Activated T-helper 1 cell treated with anti-CD3 and anti-CD28 coated beads, Interleukin-12 subunit alpha, Interleukin-12 subunit beta, Interleukin-2, Interleukin-4 antibody, amounts not matched to agents 30 ng/mL and 10 ng/mL and 1 ng/mL, durations not matched to agents 14 hours and 24 hours and 36 hours (primary cell): ENCODE measurements around the gene SERTAD1. TPM values are rescaled to one million over a fixed set of nuclear protein-coding genes. Genes with fewer than 3 reads are reported as not detected.
"Not testable (repeated sequence)": the region's sequence is repeated elsewhere in the genome, so short reads cannot be mapped to it uniquely, and the experiment has no call there.

Experiments used
- DNase-seq: peaks from one replicate; pipeline ENCODE4 v3.0.0; 2021; ENCODE audit warnings: low spot score
- H3K27ac Mint-ChIP-seq: one replicate; pipeline ENCODE4 v1.8.0; 2021; ENCODE audit warnings: mild to moderate bottlenecking, mixed read lengths
- H3K27me3 Mint-ChIP-seq: one replicate; pipeline ENCODE4 v1.8.0; 2022; ENCODE audit warnings: mild to moderate bottlenecking, moderate library complexity, mixed read lengths; ENCODE audit not compliant: insufficient read depth
- H3K36me3 Mint-ChIP-seq: one replicate; pipeline ENCODE4 v1.8.0; 2021; ENCODE audit warnings: low read depth, mixed read lengths
- H3K4me1 Mint-ChIP-seq: one replicate; pipeline ENCODE4 v1.8.0; 2021; ENCODE audit warnings: low read depth, mixed read lengths
- H3K4me3 Mint-ChIP-seq: one replicate; pipeline ENCODE4 v1.8.0; 2021; ENCODE audit warnings: mild to moderate bottlenecking, moderate library complexity, mixed read lengths
- H3K9me3 Mint-ChIP-seq: one replicate; pipeline ENCODE4 v1.8.0; 2021; ENCODE audit warnings: mixed read lengths
- intact Hi-C: fragments of 100-400 bp; cut with micrococcal nuclease; formaldehyde crosslinking; loops from one replicate; pipeline ENCODE4 v1.15.1; 2024
- total RNA-seq: library from RNA; stranded (reverse); gene quantifications from 2 replicates; pipeline ENCODE4 v1.2.3, GENCODE V29; 2022

SERTAD1 gene
- total RNA-seq, 1 donor from 2014 or later: 18.3 TPM

DNA sequence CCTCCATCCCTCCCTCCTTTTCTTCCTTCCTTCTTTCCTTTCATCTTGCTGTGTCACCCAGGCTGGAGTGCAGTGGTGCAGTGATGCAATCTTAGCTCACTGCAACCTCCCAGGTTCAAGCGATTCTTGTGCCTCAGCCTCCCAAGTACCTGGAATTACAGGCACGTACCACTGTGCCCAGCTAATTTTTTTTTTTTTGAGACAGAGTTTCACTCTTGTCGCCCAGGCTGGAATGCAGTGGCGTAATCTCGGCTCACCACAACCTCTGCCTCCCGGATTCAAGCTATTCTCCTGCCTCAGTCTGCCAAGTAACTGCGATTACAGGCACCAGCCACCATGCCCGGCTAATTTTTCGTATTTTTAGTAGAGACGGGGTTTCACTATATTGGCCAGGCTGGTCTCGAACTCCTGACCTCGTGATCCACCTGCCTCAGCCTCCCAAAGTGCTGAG is 37.8 kb upstream of the SERTAD1 start:
- intact Hi-C loops: loop anchor here (2.0 to 10.0 kb wide), 2 partner anchors 179 to 251 kb away; partner anchors contain the start of genes AKT2, COQ8B and ITPKC
- H3K4me3 Mint-ChIP-seq, H3K9me3 Mint-ChIP-seq, H3K27ac Mint-ChIP-seq, H3K36me3 Mint-ChIP-seq, DNase-seq: not testable (repeated sequence)
- Mint-ChIP-seq H3K4me1 (peaks cover 28% of the 10 kb centered on the region), H3K27me3 (peaks cover 21% of the 10 kb centered on the region)

- H3K27me3 Mint-ChIP-seq: peaks cover 10% of the 10 kb centered on the region
- intact Hi-C loops: loop anchor here (10.0 kb wide), 1 partner anchor 253 kb away; the partner anchor contains the start of genes COQ8B and ITPKC
- peaks cover 28% of the 10 kb centered on the region for H3K4me1 Mint-ChIP-seq
- no peak overlapping the region for H3K27ac Mint-ChIP-seq
- no peaks in the 10 kb centered on the region for H3K9me3 Mint-ChIP-seq
- H3K36me3 Mint-ChIP-seq: peaks cover 6% of the 10 kb centered on the region
- DNase-seq: no peak
- no peak overlapping the region for H3K4me3 Mint-ChIP-seq
Observed at GRCh38 chr19:40461669-40462221, 36.0 kb upstream of the SERTAD1 start.

GRCh38 chr19:40460185-40460584 is 34.4 kb upstream of the SERTAD1 start:
- H3K4me3 Mint-ChIP-seq: no peak overlapping the region

GRCh38 chr19:40458597-40458974 is 32.8 kb upstream of the SERTAD1 start:
- no peaks in the 10 kb centered on the region for H3K36me3 Mint-ChIP-seq
- intact Hi-C loops: no loop called here
- H3K4me1 Mint-ChIP-seq: peaks cover 4% of the 10 kb centered on the region
- no peak for DNase-seq
- H3K4me3 Mint-ChIP-seq: no peak overlapping the region
- no peaks in the 10 kb centered on the region for H3K27me3 Mint-ChIP-seq
- H3K27ac Mint-ChIP-seq: no peak overlapping the region
- no peaks in the 10 kb centered on the region for H3K9me3 Mint-ChIP-seq

More at GRCh38 chr19:40460185-40460584, 34.4 kb upstream of the SERTAD1 start:
- peaks cover 1% of the 10 kb centered on the region for H3K27me3 Mint-ChIP-seq
- H3K9me3 Mint-ChIP-seq: no peaks in the 10 kb centered on the region
- peaks cover 14% of the 10 kb centered on the region for H3K4me1 Mint-ChIP-seq
- no peak for DNase-seq
- no peak overlapping the region for H3K27ac Mint-ChIP-seq
- H3K36me3 Mint-ChIP-seq: no peaks in the 10 kb centered on the region
- intact Hi-C loops: loop anchor here (10.0 kb wide), 1 partner anchor 255 kb away; the partner anchor contains the start of genes COQ8B and ITPKC

DNA sequence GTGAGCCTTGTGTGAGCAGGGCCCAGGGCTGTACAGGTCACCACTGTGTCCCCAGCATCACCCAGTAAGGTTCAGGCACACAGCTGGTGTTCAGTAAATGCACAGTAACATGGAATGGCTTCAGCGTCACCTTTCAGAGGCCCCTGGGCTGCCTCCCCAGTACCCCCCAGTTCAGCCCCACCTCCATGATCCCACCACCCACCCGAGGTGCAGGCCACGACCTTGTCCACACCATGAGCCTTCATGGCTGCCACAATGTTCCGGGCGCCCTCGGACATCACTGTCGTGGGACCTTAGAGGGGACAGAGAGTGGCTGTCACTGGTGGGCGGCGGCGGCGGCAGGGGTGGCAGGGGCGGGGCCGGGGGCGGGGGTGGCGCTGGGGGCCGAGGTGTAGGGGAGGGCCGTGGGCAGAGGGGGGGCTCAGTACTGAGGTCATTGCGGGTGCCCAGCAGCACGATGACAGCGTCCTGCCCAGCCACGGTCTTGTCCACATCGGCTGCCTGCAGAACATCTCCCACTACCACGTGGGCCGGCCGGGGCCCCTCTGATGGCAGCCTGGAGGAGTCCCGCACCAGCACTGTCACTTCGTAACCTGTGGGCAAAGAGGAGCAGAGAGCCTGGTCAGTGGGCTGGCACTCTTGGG is 32.3 kb upstream of the SERTAD1 start:
- Mint-ChIP-seq H3K27ac (no peak overlapping the region), H3K4me3 (no peak overlapping the region)
- DNase-seq: no peak

GRCh38 chr19:40457048-40457447 is 31.3 kb upstream of the SERTAD1 start:
- Mint-ChIP-seq H3K4me3 (no peak overlapping the region), H3K4me1 (no peaks in the 10 kb centered on the region), H3K36me3 (no peaks in the 10 kb centered on the region), H3K9me3 (no peaks in the 10 kb centered on the region), H3K27ac (no peak overlapping the region), H3K27me3 (no peaks in the 10 kb centered on the region)
- no peak for DNase-seq
- intact Hi-C loops: no loop called here

More for the DNA sequence above, 32.3 kb upstream of the SERTAD1 start:
- Mint-ChIP-seq H3K36me3 (no peaks in the 10 kb centered on the region), H3K9me3 (no peaks in the 10 kb centered on the region), H3K4me1 (peaks cover 3% of the 10 kb centered on the region), H3K27me3 (no peaks in the 10 kb centered on the region)
- intact Hi-C loops: no loop called here

- DNase-seq, H3K4me1 Mint-ChIP-seq, H3K4me3 Mint-ChIP-seq, H3K27me3 Mint-ChIP-seq, H3K9me3 Mint-ChIP-seq, H3K27ac Mint-ChIP-seq, H3K36me3 Mint-ChIP-seq, intact Hi-C loops: not testable (repeated sequence)
Observed at GRCh38 chr19:40453943-40454342, 28.2 kb upstream of the SERTAD1 start.

GRCh38 chr19:40453151-40453735 is 27.5 kb upstream of the SERTAD1 start:
- no peaks in the 10 kb centered on the region for H3K9me3 Mint-ChIP-seq
- intact Hi-C loops: no loop called here
- no peak overlapping the region for H3K4me3 Mint-ChIP-seq
- H3K27me3 Mint-ChIP-seq: no peaks in the 10 kb centered on the region
- no peaks in the 10 kb centered on the region for H3K4me1 Mint-ChIP-seq
- H3K36me3 Mint-ChIP-seq: no peaks in the 10 kb centered on the region
- H3K27ac Mint-ChIP-seq: no peak overlapping the region
- DNase-seq: no peak

GRCh38 chr19:40452016-40452415 is 26.2 kb upstream of the SERTAD1 start:
- Mint-ChIP-seq H3K4me1 (no peaks in the 10 kb centered on the region), H3K27me3 (no peaks in the 10 kb centered on the region), H3K9me3 (no peaks in the 10 kb centered on the region), H3K4me3 (no peak overlapping the region), H3K36me3 (no peaks in the 10 kb centered on the region), H3K27ac (no peak overlapping the region)
- intact Hi-C loops: no loop called here
- DNase-seq: no peak

GRCh38 chr19:40450664-40451063 is 24.9 kb upstream of the SERTAD1 start:
- intact Hi-C loops: no loop called here
- Mint-ChIP-seq H3K36me3 (no peaks in the 10 kb centered on the region), H3K4me1 (no peaks in the 10 kb centered on the region), H3K4me3 (no peak overlapping the region), H3K9me3 (no peaks in the 10 kb centered on the region), H3K27ac (no peak overlapping the region), H3K27me3 (no peaks in the 10 kb centered on the region)
- DNase-seq: no peak

DNA sequence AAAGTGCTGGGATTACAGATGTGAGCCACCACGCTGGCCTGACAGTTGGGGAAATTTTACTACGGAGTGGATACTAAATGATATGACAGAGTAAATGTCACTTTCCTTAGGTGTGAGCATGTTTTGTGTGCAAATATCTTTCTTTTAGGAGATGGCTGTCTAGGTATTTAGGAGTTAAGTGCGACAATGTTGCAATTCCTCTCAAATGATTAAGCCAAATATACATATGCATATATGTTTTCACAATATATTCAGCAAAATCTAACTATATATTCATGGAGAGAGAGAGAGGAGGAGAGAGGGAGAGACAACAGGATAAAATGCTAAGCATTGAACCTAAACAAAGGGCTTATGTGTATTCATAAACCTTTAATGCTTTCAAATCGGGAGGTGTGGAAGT is 23.7 kb upstream of the SERTAD1 start:
- intact Hi-C loops: no loop called here
- Mint-ChIP-seq H3K4me3 (no peak overlapping the region), H3K36me3 (no peaks in the 10 kb centered on the region), H3K4me1 (peaks cover 6% of the 10 kb centered on the region), H3K27ac (no peak overlapping the region), H3K9me3 (no peaks in the 10 kb centered on the region), H3K27me3 (no peaks in the 10 kb centered on the region)
- DNase-seq: no peak

DNA sequence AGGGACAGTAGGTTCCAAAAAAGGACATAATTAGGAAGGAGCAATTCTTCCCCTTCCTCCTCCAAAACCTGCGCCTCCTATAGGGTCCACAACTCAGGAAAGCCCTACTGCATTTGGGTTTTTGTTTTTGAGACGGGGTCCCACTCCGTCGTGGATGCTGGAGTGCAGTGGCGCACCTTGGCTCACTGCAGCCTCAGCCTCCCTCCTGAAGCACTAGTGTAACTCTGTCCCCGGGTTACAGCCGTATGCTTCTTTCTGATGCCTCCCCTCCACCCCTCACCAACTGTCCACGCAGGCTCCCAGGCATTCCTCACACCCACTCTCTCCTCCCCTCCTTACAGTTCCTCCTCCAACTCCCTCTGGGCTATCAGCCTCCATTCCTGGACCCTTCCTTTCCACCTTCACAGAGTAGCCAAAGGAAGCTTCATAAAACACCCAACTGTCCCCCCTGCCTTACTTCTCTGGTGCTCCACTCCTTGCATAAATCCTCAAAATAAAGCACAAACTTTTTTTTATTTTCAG is 20.5 kb upstream of the SERTAD1 start:
- H3K9me3 Mint-ChIP-seq: no peaks in the 10 kb centered on the region
- peak overlapping the region; percentile 45 for H3K4me3 Mint-ChIP-seq
- H3K4me1 Mint-ChIP-seq: peaks cover 26% of the 10 kb centered on the region
- H3K27me3 Mint-ChIP-seq: no peaks in the 10 kb centered on the region
- no peak overlapping the region for H3K27ac Mint-ChIP-seq
- no peak for DNase-seq
- intact Hi-C loops: no loop called here
- peaks cover 5% of the 10 kb centered on the region for H3K36me3 Mint-ChIP-seq

- peaks cover 26% of the 10 kb centered on the region for H3K4me1 Mint-ChIP-seq
- peak overlapping the region; percentile 29 for H3K27ac Mint-ChIP-seq
- H3K36me3 Mint-ChIP-seq: peaks cover 10% of the 10 kb centered on the region
- intact Hi-C loops: no loop called here
- peak overlapping the region; percentile 39 for H3K4me3 Mint-ChIP-seq
- no peaks in the 10 kb centered on the region for H3K9me3 Mint-ChIP-seq
- H3K27me3 Mint-ChIP-seq: no peaks in the 10 kb centered on the region
- no peak for DNase-seq
Observed at GRCh38 chr19:40445780-40446262, 20.0 kb upstream of the SERTAD1 start.
